Stimulated activated CD4-positive, alpha-beta T cell treated with anti-CD3 and anti-CD28 coated beads, Interleukin-2, amount 100 ng/mL, for 48 hours (primary cell): ENCODE results near the gene DISP3.

Source experiments
- DNase-seq, 2 donors: peaks; one replicate each; pipeline ENCODE4 v3.0.0-alpha.2; 2020

DISP3 gene

DNA sequence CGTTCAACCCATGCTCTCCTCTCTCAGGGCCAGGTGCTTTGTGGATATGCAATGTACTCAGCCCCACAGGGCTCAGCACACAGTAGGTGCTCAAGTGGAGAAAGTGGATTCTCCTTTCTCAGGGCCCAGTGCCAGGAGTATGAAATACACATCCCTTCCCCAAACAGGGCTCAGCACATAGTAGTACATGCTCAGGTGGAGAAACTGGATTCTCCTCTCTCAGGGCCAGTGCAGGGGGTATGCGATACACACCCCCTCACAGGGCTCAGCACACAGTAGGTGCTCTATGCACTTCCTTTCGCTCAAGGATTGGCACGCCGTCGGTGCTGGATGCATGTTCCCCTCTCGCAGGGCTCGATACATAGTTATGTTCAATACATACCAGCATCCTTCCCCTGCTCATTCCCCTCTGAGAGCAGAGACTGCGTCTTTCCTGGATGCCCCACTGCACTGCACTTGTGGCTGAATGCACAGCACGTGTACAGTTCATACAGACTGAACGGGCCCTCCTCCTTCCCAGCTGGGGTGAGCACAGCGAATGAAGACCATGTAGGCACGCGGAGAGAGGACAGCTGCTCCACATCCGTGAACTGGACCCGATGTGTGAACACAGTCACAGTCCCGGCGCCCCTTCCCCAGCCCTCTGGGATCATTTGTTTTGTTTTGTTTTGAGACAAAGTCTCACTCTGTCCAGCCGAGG lies 16.6 kb upstream of the DISP3 start:
- no peak for DNase-seq

DNA sequence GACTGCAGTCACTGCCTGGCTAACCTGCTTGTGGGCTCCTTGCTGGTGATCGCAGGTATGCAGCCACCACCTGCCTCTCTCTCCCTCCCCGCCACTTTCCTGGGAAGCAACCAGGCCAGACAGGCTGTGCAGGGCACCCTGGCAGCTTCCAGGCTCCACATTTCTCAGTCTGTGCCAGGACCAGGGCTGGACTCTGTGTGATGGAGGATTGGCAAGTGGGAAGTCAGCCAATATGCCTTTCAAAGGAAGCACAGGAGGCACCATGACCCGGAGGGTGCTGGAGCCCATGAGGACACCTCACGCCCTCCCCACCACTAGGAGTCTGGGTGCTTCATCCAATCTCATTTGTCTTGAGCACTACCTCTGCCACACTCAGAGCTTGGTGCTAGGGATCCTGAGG lies 15.8 kb upstream of the DISP3 start:
- no peak for DNase-seq

DNA sequence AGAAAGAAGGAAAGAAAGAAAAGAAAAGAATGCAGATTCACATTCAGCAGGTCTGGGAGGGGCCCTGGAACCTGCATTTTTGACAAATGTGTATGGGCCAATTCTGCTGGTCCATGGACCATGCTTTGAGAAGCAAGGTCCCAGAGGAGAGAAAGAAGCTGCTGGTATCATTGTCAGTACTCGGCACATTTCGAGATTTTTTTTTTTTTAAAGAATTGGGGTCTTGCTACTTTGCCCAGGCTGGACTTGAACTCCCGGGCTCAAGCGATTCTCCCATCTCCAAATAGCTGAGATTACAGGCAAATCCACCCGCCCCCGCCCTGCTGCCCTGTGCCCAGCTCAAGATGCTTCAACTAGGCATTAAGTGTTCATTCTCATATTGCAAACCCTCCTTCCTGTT lies 13.6 kb upstream of the DISP3 start:
- no peak for DNase-seq

DNA sequence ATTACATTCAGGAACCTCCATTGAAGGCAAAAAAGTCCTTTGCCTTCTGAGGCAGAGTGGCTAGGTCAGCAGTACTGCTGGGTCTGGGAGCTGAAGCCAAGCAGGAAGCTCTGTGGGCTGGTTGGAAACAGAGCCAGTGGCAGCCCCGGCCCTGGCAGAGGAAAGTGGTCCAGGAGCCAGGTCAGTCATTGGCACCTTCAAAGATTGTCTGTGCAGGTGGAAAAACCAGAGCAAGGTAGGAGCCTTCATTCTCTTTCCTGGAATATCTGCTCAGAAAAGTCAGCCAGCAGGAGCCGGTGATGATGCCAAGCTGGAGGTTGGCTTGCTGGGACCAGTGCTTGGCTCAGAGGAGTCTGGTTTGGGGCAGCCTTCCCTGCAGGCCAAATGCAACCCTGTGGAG lies 12.5 kb upstream of the DISP3 start:
- DNase-seq, result no peak

DNA sequence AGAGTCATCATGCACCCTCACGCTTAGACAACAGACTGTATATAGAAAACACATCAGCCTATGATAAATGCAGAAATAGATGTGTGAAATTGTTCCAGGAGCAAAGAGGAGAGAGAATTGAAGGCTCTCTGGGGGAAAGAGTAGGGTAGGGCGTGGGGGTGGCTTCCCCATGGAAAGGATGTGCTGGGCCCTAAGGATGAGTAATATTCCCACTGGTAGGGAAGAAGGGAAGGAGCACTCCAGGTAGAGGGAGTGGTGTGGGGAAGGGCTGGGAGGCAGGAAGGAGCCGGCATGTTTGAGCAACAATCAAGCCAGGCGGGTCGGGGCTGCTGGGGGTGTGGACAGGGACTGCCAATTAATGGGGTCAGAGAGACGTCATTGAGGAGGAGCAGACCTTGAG lies 10.1 kb upstream of the DISP3 start:
- DNase-seq, result no peak

DNA sequence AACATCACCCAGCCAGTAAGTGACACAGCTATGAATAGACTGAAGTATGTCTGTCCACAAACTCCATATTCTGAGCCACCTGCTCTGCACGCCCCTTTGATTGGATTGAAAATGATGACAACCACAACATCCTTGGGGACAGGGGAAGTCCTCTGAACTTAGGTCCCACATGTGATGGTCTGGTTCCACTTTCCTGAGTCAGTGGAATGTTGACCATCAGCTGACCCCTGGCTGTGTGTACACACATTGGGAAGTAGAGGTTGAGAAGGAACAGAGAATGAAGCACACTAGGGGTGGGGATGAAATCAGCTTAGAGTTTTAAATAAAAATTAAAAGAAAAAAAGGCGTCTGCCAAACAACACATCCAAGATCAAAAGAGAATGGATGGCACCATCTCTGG lies 8.0 kb upstream of the DISP3 start:
- DNase-seq, result no peak

DNA sequence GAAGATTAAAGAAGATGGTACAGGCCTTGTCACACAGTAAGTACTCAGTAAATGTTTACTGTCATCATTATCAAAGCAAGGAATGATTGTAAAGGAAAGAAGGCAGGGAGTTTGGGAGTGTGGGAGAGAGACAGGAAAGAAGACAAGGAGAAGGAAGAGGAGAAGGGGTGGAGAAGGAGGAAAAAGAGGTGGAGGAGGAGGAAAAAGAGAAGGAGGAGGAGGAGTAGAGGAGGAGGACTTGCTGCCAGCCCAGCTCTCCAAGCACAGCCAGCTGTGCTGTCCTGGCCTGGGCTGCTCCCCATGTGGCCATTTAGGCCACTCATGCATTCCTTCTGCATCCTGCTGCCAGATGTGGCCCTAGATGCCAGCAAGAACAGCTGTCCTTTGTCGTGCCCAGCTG lies 7.5 kb upstream of the DISP3 start:
- DNase-seq, result no peak

DNA sequence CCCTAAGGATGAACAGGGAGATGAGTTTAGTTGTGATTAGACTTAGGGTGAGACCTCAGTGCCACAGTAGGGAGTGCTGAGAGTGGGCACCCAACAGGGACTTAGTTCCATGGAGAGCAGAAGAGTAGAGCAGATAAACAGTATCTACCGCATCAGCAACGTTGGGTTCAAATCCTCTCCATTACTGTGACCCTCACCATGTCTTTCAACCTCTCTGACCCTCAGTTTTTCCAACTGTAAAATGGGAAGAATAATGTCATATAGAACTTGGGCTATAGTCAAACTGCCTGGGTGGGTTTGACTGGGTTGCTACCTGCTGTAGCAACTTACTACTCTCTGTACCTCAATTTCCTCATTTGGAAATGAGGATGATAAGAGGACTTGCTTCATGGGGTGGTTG lies 6.7 kb upstream of the DISP3 start:
- no peak for DNase-seq

DNA sequence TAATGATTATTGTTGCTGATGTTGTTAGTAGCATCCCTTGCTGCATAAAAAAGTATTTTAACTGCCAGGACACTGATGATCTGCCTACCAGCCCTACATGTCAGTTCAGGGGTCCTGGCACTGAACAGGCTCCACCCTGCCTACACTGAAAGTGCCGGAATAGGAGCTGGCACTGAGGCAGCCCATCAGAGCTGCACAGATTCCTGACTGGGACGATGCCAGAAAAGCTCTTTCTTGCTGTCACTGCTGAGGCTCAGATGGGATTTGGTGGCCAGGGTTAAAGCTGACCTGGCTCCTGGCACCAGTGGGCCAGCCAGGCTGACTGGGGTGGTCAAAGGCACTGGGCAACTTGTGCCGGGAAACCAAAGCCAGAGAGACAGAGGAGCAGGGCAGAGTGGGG lies 6.2 kb upstream of the DISP3 start:
- no peak for DNase-seq

DNA sequence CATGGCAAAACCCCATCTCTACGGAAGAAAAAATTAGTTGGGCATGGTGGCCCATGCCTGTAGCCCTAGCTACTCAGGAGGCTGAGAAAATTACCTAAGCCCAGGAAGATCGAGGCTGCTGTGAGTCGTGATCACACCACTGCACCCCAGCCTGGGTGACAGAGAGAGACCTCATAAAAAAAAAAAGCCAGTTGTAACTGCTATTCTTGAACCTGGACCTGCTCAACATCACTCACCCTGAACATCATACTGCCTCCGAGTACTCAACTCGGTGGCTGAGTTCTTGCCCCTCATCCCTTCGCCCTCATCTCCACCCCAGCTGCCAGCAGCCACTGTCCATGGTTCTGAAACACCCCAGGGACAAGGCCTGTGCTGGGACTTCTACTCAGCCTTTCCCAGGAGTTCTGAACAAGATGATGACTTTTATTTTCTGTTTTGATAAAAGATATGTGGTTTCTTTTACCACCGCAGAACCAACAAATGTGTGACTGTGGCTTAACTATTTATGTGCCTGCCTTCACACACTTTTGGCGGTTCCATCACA lies 5.4 kb upstream of the DISP3 start:
- peak; percentile 7 to 28 for DNase-seq

DNA sequence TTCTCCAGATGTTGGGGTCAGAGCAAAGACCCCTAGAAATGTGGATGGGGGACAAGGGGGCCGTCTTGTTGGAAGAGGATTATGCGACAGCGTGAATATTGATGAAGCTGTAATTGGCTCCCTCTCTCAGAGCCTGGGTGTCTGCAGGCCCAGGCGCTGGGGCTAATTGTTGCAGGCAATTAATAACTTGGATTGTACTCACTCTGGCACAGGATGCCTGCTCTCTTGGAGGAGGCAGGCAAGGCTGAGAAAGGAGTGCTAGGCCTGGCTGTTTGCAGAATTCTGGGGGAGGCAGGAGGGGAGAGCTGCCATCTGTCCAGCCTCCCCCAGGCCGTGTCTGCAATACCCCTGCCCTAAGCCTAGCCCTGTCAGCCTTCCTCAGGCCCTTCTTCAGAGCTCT lies 4.1 kb upstream of the DISP3 start:
- no peak for DNase-seq

DNA sequence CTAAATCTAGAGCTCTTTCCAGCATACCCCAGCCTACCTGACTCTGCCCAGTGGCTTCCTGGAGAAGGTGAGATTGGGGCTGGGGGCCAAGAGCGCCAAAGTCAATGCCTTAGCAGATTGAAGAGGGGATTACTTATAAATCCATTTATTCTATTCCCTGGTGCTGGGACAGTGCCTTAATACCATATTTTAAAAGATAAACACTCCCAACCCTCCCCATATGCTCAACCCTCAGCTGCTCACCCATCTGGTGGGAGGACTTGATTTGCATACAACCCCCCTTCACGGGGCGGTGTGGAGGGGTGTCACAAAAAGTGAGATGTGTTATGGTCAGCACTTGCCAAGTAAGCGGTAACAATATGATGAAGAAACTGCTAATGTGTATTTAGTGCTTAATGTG lies 3.2 kb upstream of the DISP3 start:
- DNase-seq, result no peak

DNA sequence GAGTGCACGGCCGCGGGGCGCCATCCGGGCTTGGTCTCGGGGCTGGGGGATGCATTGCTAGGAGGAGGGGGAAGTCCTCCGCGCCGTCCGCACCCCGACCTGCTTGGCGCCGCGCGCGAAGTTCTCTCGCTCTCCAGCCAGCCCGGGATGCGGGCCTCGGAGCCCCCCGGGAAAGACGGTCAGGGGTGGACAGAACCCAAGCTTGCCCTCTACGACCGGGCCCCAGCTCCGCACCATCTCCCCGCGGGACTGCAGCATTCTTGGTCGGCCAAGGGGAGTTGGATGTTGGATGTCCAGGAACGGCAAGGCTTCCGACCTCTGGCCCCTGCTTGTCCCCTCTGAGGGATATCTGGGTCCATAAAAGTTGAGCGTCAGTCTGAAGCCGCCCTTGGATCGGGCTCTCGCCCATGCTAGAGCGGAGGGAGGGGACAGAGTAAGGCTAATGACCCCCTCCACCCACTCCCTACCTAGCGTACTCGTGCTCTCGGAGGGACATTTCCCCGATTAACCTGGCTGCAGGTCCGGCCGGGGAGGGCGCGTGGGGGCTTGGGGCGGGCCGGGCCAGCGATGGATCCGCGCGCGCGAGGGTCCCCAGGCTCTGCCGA lies 522 bp downstream of the DISP3 start:
- no peak for DNase-seq

DNA sequence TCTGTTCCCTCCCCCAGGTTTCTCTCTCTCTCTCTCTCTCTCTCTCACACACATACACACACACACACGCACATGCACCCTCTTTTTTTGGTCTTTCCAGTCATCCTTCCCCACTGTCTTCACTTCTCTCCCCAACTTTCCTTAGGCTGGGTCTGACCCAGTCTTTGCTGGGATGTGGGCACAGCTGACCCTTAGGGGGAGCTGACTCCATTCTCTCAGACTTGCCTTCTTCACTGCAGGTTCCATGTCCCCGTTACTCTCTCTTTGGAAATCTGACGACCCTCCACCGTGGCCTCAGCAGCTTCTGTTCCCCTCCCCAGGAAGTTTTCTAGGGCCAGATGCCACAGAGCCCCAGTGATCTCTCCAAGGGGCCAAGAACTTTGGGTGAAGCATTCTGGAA lies 2.1 kb downstream of the DISP3 start:
- DNase-seq, result no peak

DNA sequence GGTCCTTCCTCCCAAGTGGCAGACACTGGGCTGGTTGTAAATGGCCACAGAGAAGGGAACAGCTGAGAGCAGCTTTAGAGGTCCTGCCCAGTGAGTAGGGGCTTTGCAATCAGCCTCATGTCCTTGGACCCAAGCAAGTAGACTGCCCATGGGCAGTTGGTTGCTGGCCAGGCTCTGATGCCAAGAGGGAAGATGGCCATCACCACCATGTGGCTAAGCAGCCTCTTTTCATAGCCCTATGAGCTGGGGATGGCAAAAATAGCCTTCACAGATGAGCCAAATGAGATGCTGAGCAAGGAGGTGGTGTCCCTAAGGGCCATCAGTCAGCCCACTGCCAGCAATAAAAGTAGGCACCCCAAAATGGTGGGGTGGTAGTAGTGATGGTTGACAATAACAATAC lies 3.2 kb downstream of the DISP3 start:
- no peak for DNase-seq

DNA sequence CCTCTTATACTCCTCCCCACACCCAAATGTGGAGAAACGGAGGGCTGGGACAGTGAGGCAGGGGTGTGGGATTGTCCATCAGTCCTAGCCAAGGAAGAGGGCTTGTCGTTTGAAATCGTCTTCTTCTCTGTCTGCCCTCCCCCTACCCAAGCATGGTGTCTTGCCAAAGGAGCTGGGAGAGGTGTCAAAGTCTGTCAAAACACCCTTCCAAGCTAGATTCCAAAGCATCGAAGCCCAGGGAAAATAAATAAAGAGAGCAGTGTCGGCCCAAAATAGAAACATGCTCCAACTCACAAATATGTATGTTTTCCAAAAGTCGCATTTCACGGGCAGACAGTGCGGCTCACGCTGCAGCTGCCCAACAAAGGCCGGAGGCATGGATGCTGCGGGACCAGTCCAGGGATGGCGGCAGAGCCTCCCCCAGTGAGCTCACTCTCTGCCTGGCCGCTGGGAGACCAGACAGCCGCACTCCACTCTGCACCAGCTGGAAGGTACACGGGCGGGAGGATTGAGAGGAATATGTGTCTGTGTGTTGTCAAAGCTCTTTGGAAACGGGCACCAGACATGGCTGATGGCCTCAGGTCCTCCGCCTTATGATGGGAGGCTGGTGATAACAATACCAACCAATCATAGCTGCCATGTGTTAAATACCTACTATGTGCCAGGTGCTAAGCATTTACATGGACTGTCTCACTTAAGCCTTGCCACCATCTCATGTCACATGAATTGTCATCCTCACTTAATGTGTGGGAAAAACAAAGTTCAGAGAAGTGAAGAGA lies 3.9 kb downstream of the DISP3 start:
- no peak for DNase-seq

DNA sequence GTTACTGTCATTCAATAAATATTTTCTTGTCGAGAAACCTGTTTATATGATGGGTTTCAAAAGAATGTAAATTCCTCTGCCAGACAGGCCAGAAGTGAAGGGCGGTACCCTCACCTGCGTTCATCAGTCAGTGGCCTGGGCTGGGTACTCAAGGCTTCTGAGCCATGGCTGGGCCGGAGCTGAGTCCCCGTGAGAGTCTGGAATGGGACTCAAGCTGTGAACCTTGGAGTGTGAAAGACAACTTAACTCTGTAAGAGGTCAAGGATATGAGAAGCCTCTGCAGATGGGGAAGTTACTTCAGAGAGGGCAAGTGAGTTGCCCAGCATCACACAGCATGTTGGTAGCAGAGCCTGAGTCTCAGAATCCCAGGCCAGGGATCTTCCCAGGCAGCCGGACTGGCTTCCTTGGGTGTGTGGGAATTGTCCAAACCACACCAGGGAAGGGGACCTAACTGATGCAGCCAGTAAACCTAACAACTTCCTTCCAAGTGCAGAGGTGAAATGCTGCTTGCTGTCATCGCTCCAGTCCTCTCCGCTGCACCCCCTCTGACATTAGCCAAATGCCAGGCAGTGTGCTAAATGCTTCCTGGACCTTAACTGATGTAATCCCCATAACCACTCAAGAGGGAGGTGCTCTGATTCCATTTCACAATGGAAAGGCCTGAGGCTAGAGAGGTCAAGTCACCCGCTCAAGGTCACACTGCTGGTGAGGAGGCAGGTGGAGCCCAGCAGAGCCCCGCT lies 4.8 kb downstream of the DISP3 start:
- no peak for DNase-seq

DNA sequence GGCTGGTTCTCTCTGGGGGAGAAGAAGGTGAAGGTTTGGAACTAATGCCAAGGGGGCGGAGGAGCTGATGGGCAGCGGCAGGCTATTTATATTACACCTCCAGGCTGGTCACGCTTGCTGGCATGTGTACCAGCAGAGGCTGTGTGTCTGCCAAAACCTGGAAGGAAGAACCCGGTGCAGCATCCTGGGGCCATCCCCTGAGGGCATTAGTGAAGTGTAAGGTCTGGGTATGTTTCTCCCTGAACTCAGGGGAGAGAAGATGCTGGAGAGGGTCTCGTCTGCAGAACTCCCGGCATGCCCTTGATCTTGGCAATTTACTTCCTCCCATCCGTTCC lies 5.3 kb downstream of the DISP3 start:
- no peak for DNase-seq

DNA sequence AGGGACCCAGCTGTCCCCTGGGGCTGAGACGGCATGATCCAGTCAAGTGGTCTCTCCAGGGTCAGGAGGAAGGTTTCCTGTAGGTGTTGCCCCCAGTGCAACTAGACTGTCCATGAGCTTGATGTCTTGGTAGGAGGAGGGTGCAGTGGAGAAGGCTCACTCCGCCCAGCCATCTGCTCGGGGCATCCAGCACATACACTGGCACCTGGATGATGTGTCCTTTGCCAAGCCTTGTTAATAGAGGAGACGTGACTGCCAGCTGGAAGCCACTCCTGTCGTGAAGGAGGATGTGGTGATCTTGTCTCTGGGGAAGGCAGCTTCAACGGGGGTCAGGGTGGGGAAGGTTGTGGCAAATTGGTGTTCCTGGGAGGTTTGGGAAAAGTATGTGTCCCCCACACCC lies 6.2 kb downstream of the DISP3 start:
- no peak for DNase-seq

DNA sequence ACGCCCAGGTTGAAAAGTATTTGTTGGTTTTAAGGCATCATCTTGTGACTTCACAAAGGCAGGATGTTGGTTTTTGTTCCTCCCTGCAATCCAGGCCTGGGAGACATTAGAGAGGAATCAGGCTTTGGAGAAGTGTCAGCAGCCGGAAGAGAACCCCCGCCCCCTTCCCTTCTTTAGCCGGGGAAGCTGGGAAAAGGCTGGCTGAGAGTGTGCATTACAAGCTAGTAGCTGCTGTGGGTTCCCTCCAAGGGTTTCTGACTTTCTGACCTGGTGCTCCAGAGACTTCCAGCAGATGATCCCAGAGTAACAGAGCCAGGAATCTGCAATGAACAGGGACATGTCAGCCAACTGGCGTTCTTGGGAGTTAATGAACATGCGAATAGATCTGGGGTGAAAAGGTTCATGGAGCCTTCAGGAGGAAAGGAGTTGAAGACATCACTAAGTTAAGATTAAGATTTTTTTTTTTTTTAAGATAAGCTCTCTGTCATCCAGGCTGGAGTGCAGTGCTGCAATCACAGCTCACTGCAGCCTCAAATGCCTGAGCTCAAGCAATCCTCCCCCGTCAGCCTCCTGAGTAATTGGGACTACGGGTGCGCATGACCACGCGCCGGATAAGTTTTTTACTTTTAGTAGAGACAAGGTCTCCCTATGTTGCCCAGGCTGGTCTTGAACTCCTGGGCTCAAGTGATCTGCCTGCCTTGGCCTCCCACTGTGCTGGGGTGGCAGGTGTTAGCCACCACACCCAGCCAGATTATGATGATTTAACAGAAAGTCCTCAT lies 7.5 kb downstream of the DISP3 start:
- DNase-seq, result no peak

DNA sequence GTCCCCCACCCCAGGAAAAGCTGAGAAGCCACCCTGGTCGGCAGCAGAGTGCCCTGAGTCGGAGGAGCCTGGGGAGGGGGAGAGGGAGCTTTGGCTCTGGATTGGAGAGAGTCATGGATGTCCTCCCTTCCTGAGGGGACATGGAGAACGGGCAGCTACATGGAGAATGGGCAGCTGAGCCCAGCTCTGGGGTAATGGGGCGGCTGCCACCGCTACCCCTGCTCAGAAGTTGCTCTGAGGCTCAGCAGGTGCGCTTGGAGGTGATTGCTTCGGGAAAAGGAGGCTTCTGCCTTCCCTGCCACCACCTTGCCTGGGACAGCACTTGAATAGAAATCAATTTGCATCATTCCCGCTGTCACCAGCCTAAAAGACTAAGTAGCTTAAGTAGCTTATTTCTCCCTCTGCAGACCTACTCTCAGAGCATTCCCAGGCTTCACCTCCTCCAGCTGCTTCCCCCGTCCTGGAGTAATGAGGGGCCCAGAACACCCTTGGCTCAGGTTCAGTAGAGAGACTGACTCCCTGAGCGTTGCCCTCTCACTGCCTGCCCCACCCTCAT lies 8.3 kb downstream of the DISP3 start:
- no peak for DNase-seq

DNA sequence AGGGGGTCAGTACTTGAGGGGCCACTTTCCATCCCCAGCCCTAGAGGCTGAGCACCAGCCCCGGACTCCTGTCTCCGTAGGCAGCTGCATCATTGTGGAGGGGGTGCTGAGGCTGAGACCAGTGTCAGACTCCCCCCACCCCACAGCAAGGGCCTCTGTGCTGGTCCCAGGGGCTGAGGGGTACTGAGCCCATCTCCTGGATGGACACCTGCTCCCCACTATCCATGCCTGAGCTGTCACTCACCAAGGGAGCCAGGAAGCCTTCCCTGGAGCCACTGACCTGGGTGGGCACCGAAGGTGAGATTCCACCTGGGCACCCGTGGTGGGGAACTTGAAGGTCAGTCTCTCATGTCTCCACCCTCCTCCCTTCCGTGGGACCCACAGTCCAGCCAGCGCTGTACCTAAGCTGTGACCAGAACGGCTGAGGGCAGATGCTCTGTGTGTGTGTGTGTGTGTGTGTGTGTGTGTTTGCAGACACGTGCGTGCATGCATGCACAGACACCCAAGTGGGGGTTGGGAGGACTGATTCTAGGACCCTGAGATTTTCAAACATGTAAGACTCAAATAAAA lies 9.3 kb downstream of the DISP3 start:
- DNase-seq, result no peak
